ENCODE measurements around the gene CD300E.

CD300E gene

GRCh38 chr17:74606050-74606449 is 17.5 kb downstream of the CD300E start:
- no peak for DNase-seq (ENCODE audit: low read depth in 2 of 2)
- no peak overlapping the region for H3K4me3 ChIP-seq (replicated peaks in 1 of 2; ENCODE audit: low read depth in 2 of 2, low read length in 2 of 2)
- no peak for TF ChIP-seq CTCF (IDR thresholded peaks at IDR 0.05; ENCODE audit: low read depth, low read length)

GRCh38 chr17:74605361-74605760 is 18.2 kb downstream of the CD300E start:
- peak; percentile 35 to 85 for DNase-seq (ENCODE audit: low read depth in 2 of 2)
- no peak overlapping the region for H3K4me3 ChIP-seq (replicated peaks in 1 of 2; ENCODE audit: low read depth in 2 of 2, low read length in 2 of 2)
- TF ChIP-seq CTCF (IDR thresholded peaks at IDR 0.05; ENCODE audit: low read depth, low read length): no peak

GRCh38 chr17:74604761-74605160 is 18.8 kb downstream of the CD300E start:
- H3K4me3 ChIP-seq (replicated peaks in 1 of 2; ENCODE audit: low read depth in 2 of 2, low read length in 2 of 2): no peak overlapping the region
- no peak for DNase-seq (ENCODE audit: low read depth in 2 of 2)
- TF ChIP-seq CTCF (IDR thresholded peaks at IDR 0.05; ENCODE audit: low read depth, low read length): no peak

GRCh38 chr17:74604200-74604599 is 19.3 kb downstream of the CD300E start:
- no peak for DNase-seq (ENCODE audit: low read depth in 2 of 2)
- no peak overlapping the region for H3K4me3 ChIP-seq (replicated peaks in 1 of 2; ENCODE audit: low read depth in 2 of 2, low read length in 2 of 2)
- no peak for TF ChIP-seq CTCF (IDR thresholded peaks at IDR 0.05; ENCODE audit: low read depth, low read length)

GRCh38 chr17:74603746-74604145 is 19.8 kb downstream of the CD300E start:
- DNase-seq (ENCODE audit: low read depth in 2 of 2): no peak
- TF ChIP-seq CTCF (IDR thresholded peaks at IDR 0.05; ENCODE audit: low read depth, low read length): no peak
- H3K4me3 ChIP-seq (replicated peaks in 1 of 2; ENCODE audit: low read depth in 2 of 2, low read length in 2 of 2): no peak overlapping the region

GRCh38 chr17:74603037-74603635 is 20.4 kb downstream of the CD300E start:
- TF ChIP-seq CTCF (IDR thresholded peaks at IDR 0.05; ENCODE audit: low read depth, low read length): no peak
- H3K4me3 ChIP-seq (replicated peaks in 1 of 2; ENCODE audit: low read depth in 2 of 2, low read length in 2 of 2): no peak overlapping the region
- no peak for DNase-seq (ENCODE audit: low read depth in 2 of 2)
